GM18526 (cell line): ENCODE measurements around the gene CNIH2.

ENCODE experiments used
- POLR2A ChIP-seq: IDR thresholded peaks from 3 replicates; pipeline ENCODE4 v1.6.1; 2011; ENCODE audit not compliant: insufficient read length; ENCODE audit errors: extremely low read depth

The CNIH2 gene

GRCh38 chr11:66315498-66315885 lies 37.5 kb downstream of the CNIH2 start:
- no peak for TF ChIP-seq POLR2A

- TF ChIP-seq POLR2A, result no peak
These were observed 38.2 kb downstream of the CNIH2 start for GRCh38 chr11:66315921-66316811.

GRCh38 chr11:66316849-66317251 lies 38.9 kb downstream of the CNIH2 start, which contains the start of gene CD248:
Gene CD248, minus strand, starts transcription at chr11:66317044. Its CDS starts 17 bp downstream, at chr11:66317027.
- no peak for TF ChIP-seq POLR2A

GRCh38 chr11:66317322-66317722 lies 39.3 kb downstream of the CNIH2 start:
- no peak for TF ChIP-seq POLR2A

- peak; percentile 12 for TF ChIP-seq POLR2A
These were observed 40.0 kb downstream of the CNIH2 start for GRCh38 chr11:66317723-66318599.

GRCh38 chr11:66318600-66318970 lies 40.6 kb downstream of the CNIH2 start:
- no peak for TF ChIP-seq POLR2A

- no peak for TF ChIP-seq POLR2A
These were observed 43.6 kb downstream of the CNIH2 start for GRCh38 chr11:66321606-66322005.

- no peak for TF ChIP-seq POLR2A
These were observed 44.9 kb downstream of the CNIH2 start for GRCh38 chr11:66322732-66323427.

GRCh38 chr11:66323684-66324083 lies 45.7 kb downstream of the CNIH2 start:
- no peak for TF ChIP-seq POLR2A

- TF ChIP-seq POLR2A, result no peak
These were observed 46.7 kb downstream of the CNIH2 start for GRCh38 chr11:66324664-66325063.

GRCh38 chr11:66325263-66325671 lies 47.3 kb downstream of the CNIH2 start:
- no peak for TF ChIP-seq POLR2A

- TF ChIP-seq POLR2A, result no peak
These were observed 48.5 kb downstream of the CNIH2 start for GRCh38 chr11:66326261-66327111.

GRCh38 chr11:66327171-66328030 lies 49.4 kb downstream of the CNIH2 start:
- TF ChIP-seq POLR2A, result no peak

GRCh38 chr11:66328031-66328301 lies 50.0 kb downstream of the CNIH2 start:
- no peak for TF ChIP-seq POLR2A
